WERI-Rb-1 (cell line): ENCODE measurements around the gene DYNLT1.

Experiments used
- DNase-seq: peaks from one replicate; pipeline ENCODE4 v3.0.0-alpha.2; 2020
- H3K27ac ChIP-seq: fragments of 250-450 bp; sonication (Bioruptor Pico); 2 replicates; pipeline ENCODE4 v1.5.1; 2020; ENCODE audit warnings: mild to moderate bottlenecking, moderate library complexity
- H3K27me3 ChIP-seq: fragments of 250-450 bp; sonication (Bioruptor Pico); 2 replicates; pipeline ENCODE4 v1.5.1; 2021; ENCODE audit warnings: mild to moderate bottlenecking, low read depth, moderate library complexity; ENCODE audit not compliant: insufficient read depth, severe bottlenecking
- H3K36me3 ChIP-seq: fragments of 250-450 bp; sonication (Bioruptor Pico); 2 replicates; pipeline ENCODE4 v1.5.1; 2020; ENCODE audit warnings: mild to moderate bottlenecking, moderate library complexity
- H3K4me3 ChIP-seq: 2 replicates; pipeline ENCODE4 v1.5.1; 2011; ENCODE audit warnings: low read depth, mild to moderate bottlenecking, control low read depth, low read length
- H3K9me3 ChIP-seq: fragments of 250-450 bp; sonication (Bioruptor Pico); 2 replicates; pipeline ENCODE4 v1.5.1; 2021; ENCODE audit warnings: mild to moderate bottlenecking, moderate library complexity; ENCODE audit not compliant: severe bottlenecking
- CTCF ChIP-seq: IDR thresholded peaks from 2 replicates; pipeline ENCODE4 v1.5.1; 2011; ENCODE audit warnings: low read depth, mild to moderate bottlenecking, control low read depth, inconsistent platforms, low read length

DYNLT1 gene

GRCh38 chr6:158666628-158667359 is 22.3 kb upstream of the DYNLT1 start:
- DNase-seq, result no peak
- H3K27me3 ChIP-seq, result no peaks in the 10 kb centered on the region
- no peak overlapping the region for H3K27ac ChIP-seq
- no peak overlapping the region for H3K4me3 ChIP-seq
- no peaks in the 10 kb centered on the region for H3K9me3 ChIP-seq
- no peak for TF ChIP-seq CTCF
- H3K36me3 ChIP-seq, result no peaks in the 10 kb centered on the region

GRCh38 chr6:158665332-158665731 is 20.8 kb upstream of the DYNLT1 start:
- Histone ChIP-seq H3K9me3 (no peaks in the 10 kb centered on the region), H3K27ac (no peak overlapping the region), H3K27me3 (no peaks in the 10 kb centered on the region), H3K4me3 (no peak overlapping the region), H3K36me3 (no peaks in the 10 kb centered on the region)
- DNase-seq, result no peak
- no peak for TF ChIP-seq CTCF

- no peak overlapping the region for H3K4me3 ChIP-seq
- H3K36me3 ChIP-seq, result no peaks in the 10 kb centered on the region
- H3K27ac ChIP-seq, result no peak overlapping the region
- H3K27me3 ChIP-seq, result no peaks in the 10 kb centered on the region
- H3K9me3 ChIP-seq, result no peaks in the 10 kb centered on the region
- no peak for DNase-seq
- TF ChIP-seq CTCF, result no peak
These were observed 19.2 kb upstream of the DYNLT1 start for GRCh38 chr6:158663625-158664165.

GRCh38 chr6:158662954-158663624 is 18.5 kb upstream of the DYNLT1 start:
- H3K4me3 ChIP-seq, result no peak overlapping the region
- no peak overlapping the region for H3K27ac ChIP-seq
- no peaks in the 10 kb centered on the region for H3K27me3 ChIP-seq
- no peak for TF ChIP-seq CTCF
- no peak for DNase-seq
- H3K36me3 ChIP-seq, result no peaks in the 10 kb centered on the region
- no peaks in the 10 kb centered on the region for H3K9me3 ChIP-seq

- no peak for TF ChIP-seq CTCF
These were observed 18.0 kb upstream of the DYNLT1 start for GRCh38 chr6:158662607-158662953.

More at GRCh38 chr6:158662607-158662953, 18.0 kb upstream of the DYNLT1 start:
- no peak for DNase-seq
- H3K9me3 ChIP-seq, result no peaks in the 10 kb centered on the region
- H3K4me3 ChIP-seq, result no peak overlapping the region
- H3K27me3 ChIP-seq, result no peaks in the 10 kb centered on the region
- H3K36me3 ChIP-seq, result no peaks in the 10 kb centered on the region
- H3K27ac ChIP-seq, result no peak overlapping the region
